GM19193 (cell line): ENCODE measurements around the gene MISP.

ENCODE experiments used
- POLR2A ChIP-seq: IDR thresholded peaks from 4 replicates; pipeline ENCODE4 v1.6.1; 2011; ENCODE audit not compliant: insufficient read depth, insufficient read length; ENCODE audit errors: extremely low read depth

Gene MISP

GRCh38 chr19:737591-738093, 13.3 kb upstream of the MISP start:
- TF ChIP-seq POLR2A = no peak

GRCh38 chr19:738509-739128, 12.3 kb upstream of the MISP start:
- TF ChIP-seq POLR2A = no peak

GRCh38 chr19:739998-740715, 10.8 kb upstream of the MISP start:
- TF ChIP-seq POLR2A = no peak

GRCh38 chr19:741506-742131, 9.3 kb upstream of the MISP start:
- TF ChIP-seq POLR2A = no peak

GRCh38 chr19:742540-743075, 8.3 kb upstream of the MISP start:
- TF ChIP-seq POLR2A = no peak

GRCh38 chr19:743168-743687, 7.7 kb upstream of the MISP start:
- no peak for TF ChIP-seq POLR2A

GRCh38 chr19:746208-746819, 4.6 kb upstream of the MISP start:
- TF ChIP-seq POLR2A = no peak

GRCh38 chr19:746956-747355, 4.0 kb upstream of the MISP start:
- TF ChIP-seq POLR2A = no peak

- no peak for TF ChIP-seq POLR2A
Observed at GRCh38 chr19:747432-748273, 3.3 kb upstream of the MISP start.

GRCh38 chr19:748274-748598, 2.7 kb upstream of the MISP start:
- TF ChIP-seq POLR2A = no peak

GRCh38 chr19:749811-750210, 1.1 kb upstream of the MISP start:
- TF ChIP-seq POLR2A = no peak

GRCh38 chr19:751501-752341, 809 bp downstream of the MISP start:
- TF ChIP-seq POLR2A = no peak

GRCh38 chr19:752652-753517, 2.0 kb downstream of the MISP start:
- no peak for TF ChIP-seq POLR2A

- no peak for TF ChIP-seq POLR2A
Observed at GRCh38 chr19:754530-754929, 3.6 kb downstream of the MISP start.
